Smooth muscle cell (in vitro differentiated cells): ENCODE measurements around the gene PDCD10. TPM values are rescaled to one million over a fixed set of nuclear protein-coding genes. Genes with fewer than 3 reads are reported as not detected.

Experiments used
- DNase-seq: peaks from one replicate; lab custom pipeline; 2025; ENCODE audit not compliant: unreplicated experiment; lab: John Stamatoyannopoulos, UW
- H2AFZ ChIP-seq: fragments of 200-600 bp; sonication (generic); 2 replicates; pipeline ENCODE4 v1.6.0; 2016; ENCODE audit warnings: antibody characterized with exemption, low read depth, mild to moderate bottlenecking
- H3F3A ChIP-seq: fragments of 200-600 bp; sonication (generic); 2 replicates; pipeline ENCODE4 v1.6.0; 2017; ENCODE audit warnings: antibody characterized with exemption, low read depth
- H3K27ac ChIP-seq: fragments of 200-600 bp; sonication (generic); 2 replicates; pipeline ENCODE4 v1.5.1; 2016; ENCODE audit warnings: low read depth, mild to moderate bottlenecking
- H3K27me3 ChIP-seq: fragments of 200-600 bp; sonication (generic); 2 replicates; pipeline ENCODE4 v1.6.1; 2016; ENCODE audit warnings: low read depth, mild to moderate bottlenecking
- H3K36me3 ChIP-seq: fragments of 200-600 bp; sonication (generic); 2 replicates; pipeline ENCODE4 v1.5.1; 2016; ENCODE audit warnings: low read depth
- H3K4me1 ChIP-seq: fragments of 200-600 bp; sonication (generic); 2 replicates; pipeline ENCODE4 v1.5.1; 2016; ENCODE audit warnings: low read depth
- H3K4me2 ChIP-seq: fragments of 200-600 bp; sonication (generic); 2 replicates; pipeline ENCODE4 v1.6.0; 2016; ENCODE audit warnings: mild to moderate bottlenecking
- H3K4me3 ChIP-seq: fragments of 200-600 bp; sonication (generic); 2 replicates; pipeline ENCODE4 v1.5.1; 2016; ENCODE audit warnings: mild to moderate bottlenecking
- H3K79me2 ChIP-seq: fragments of 200-600 bp; sonication (generic); 2 replicates; pipeline ENCODE4 v1.6.0; 2016; ENCODE audit warnings: low read depth, mild to moderate bottlenecking
- H3K9ac ChIP-seq: fragments of 200-600 bp; sonication (generic); 2 replicates; pipeline ENCODE4 v1.6.0; 2016; ENCODE audit warnings: low read depth
- H3K9me3 ChIP-seq: fragments of 200-600 bp; sonication (generic); replicated peaks from 2 replicates; pipeline ENCODE4 v1.5.1; 2016; ENCODE audit warnings: low read depth
- H4K20me1 ChIP-seq: fragments of 200-600 bp; sonication (generic); 2 replicates; pipeline ENCODE4 v1.6.0; 2016; ENCODE audit warnings: low read depth
- WGBS: methylation state at CpG from one replicate; pipeline ENCODE4 v1.1.7; 2016; ENCODE audit warnings: low lambda C conversion rate; 5-methylcytosine and 5-hydroxymethylcytosine counted together
- polyA plus RNA-seq: library from polyadenylated mRNA; unstranded; fragments of >200 nt; fragmentation: Nextera tagmentation; extraction: Ambion mirVana; gene quantifications from 2 replicates; pipeline ENCODE4 v1.2.1, GENCODE V29; 2016
- total RNA-seq: library from RNA; depleted of rRNA; stranded (reverse); fragments of >200 nt; gene quantifications from 2 replicates; pipeline ENCODE4 v1.2.3, GENCODE V29; 2014
- TF ChIP-seq, protein P1 (sequence below): fragments of 200-600 bp; sonication (generic); IDR thresholded peaks from 2 replicates; pipeline ENCODE4 v1.5.1; 2017; ENCODE audit warnings: borderline replicate concordance, mild to moderate bottlenecking, antibody characterized with exemption; ENCODE audit not compliant: insufficient read depth, poor library complexity, severe bottlenecking

The PDCD10 gene
- total and polyA plus RNA-seq, 2 experiments from 2014 or later = 47.4 to 75.6 TPM

DNA sequence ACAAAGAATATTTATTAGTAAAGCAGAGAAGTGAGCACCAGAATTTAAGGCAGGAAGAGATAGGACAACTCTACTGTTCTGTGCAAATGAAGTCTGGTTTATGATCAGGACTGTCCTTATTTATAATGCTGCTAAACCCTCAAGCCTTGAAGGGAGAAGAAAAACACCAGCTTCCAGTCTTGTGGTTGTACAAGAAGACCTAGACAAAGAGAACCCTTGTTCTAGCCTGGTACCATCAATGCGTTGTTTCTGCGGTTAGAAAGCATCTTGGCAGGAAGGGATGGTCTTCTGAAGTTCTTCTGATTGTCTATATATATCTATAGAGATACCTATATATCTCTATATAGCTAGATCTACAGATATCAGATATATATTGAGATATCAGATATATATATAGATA is 33.8 kb downstream of the PDCD10 start:
- Histone ChIP-seq H3K9me3 (no peaks in the 10 kb centered on the region), H3K4me1 (no peaks in the 10 kb centered on the region), H3K4me2 (no peak overlapping the region), H3K36me3 (peaks cover 25% of the 10 kb centered on the region), H2AFZ (no peak overlapping the region), H4K20me1 (peaks cover 21% of the 10 kb centered on the region), H3K27me3 (no peaks in the 10 kb centered on the region), H3F3A (no peaks in the 10 kb centered on the region), H3K9ac (no peak overlapping the region), H3K79me2 (peaks cover 31% of the 10 kb centered on the region), H3K4me3 (no peak overlapping the region), H3K27ac (no peak overlapping the region)
- TF ChIP-seq, protein P1, sequence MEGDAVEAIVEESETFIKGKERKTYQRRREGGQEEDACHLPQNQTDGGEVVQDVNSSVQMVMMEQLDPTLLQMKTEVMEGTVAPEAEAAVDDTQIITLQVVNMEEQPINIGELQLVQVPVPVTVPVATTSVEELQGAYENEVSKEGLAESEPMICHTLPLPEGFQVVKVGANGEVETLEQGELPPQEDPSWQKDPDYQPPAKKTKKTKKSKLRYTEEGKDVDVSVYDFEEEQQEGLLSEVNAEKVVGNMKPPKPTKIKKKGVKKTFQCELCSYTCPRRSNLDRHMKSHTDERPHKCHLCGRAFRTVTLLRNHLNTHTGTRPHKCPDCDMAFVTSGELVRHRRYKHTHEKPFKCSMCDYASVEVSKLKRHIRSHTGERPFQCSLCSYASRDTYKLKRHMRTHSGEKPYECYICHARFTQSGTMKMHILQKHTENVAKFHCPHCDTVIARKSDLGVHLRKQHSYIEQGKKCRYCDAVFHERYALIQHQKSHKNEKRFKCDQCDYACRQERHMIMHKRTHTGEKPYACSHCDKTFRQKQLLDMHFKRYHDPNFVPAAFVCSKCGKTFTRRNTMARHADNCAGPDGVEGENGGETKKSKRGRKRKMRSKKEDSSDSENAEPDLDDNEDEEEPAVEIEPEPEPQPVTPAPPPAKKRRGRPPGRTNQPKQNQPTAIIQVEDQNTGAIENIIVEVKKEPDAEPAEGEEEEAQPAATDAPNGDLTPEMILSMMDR = no peak
- no peak for DNase-seq
- WGBS = 94% methylated on average over 2 of the region's 2 CpGs

GRCh38 chr3:167700046-167700445 is 34.6 kb downstream of the PDCD10 start:
- no peak for DNase-seq
- no peaks in the 10 kb centered on the region for H3K4me1 ChIP-seq
- H2AFZ ChIP-seq = no peak overlapping the region
- TF ChIP-seq, protein P1 = no peak
- no peak overlapping the region for H3K4me2 ChIP-seq
- peaks cover 24% of the 10 kb centered on the region for H3K79me2 ChIP-seq
- H3K36me3 ChIP-seq = peaks cover 30% of the 10 kb centered on the region
- no peak overlapping the region for H3K27ac ChIP-seq
- H3K9ac ChIP-seq = no peak overlapping the region
- no peaks in the 10 kb centered on the region for H3K9me3 ChIP-seq
- H3K27me3 ChIP-seq = no peaks in the 10 kb centered on the region
- 96% methylated on average over 4 of the region's 4 CpGs for WGBS
- H3F3A ChIP-seq = no peaks in the 10 kb centered on the region
- peaks cover 14% of the 10 kb centered on the region for H4K20me1 ChIP-seq
- no peak overlapping the region for H3K4me3 ChIP-seq

DNA sequence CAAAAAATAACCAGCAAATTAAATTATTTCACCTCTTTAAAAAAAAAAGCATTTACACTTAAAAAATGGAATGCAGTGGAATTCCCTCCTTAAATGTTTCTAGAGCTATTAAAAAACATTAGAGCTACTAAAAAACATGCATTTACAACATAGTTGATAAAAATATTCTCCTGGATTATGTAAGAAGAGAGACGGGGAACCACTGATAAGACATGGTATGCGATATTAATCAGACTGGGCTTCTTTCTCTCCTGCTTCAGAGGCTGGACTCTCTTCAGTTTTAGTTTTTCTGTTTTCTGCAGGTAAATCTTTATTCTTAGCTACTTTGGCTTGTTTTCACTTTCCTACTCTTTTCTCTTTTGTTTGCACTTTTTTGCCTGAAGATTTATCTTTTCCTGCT is 40.6 kb downstream of the PDCD10 start:
- no peak overlapping the region for H3K4me3 ChIP-seq
- H3K9ac ChIP-seq = no peak overlapping the region
- 96% methylated on average over 2 of the region's 2 CpGs for WGBS
- DNase-seq = no peak
- no peaks in the 10 kb centered on the region for H3K9me3 ChIP-seq
- TF ChIP-seq, protein P1 = no peak
- peaks cover 15% of the 10 kb centered on the region for H3K36me3 ChIP-seq
- H4K20me1 ChIP-seq = peaks cover 30% of the 10 kb centered on the region
- H3K27me3 ChIP-seq = no peaks in the 10 kb centered on the region
- no peak overlapping the region for H2AFZ ChIP-seq
- no peak overlapping the region for H3K27ac ChIP-seq
- H3F3A ChIP-seq = no peaks in the 10 kb centered on the region
- H3K4me1 ChIP-seq = no peaks in the 10 kb centered on the region
- peaks cover 10% of the 10 kb centered on the region for H3K79me2 ChIP-seq
- no peak overlapping the region for H3K4me2 ChIP-seq

DNA sequence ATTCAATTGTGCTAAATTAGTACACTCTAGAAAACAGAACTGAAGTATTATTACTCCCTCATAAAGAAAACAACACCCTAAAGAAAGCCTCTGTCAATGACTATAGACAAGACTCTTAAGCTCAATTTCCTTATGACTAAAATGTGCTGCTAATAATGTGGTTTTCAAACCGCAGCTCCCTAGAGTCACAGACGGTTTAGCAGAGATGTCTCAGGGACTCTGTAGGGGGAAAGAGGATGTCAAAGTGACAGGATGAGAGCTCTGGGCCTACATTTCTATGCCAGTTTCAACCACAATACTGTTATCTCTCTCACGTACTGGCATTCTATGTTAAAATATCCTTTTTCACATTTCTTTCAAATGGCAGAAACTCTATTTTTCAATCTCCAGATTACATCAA is 43.3 kb downstream of the PDCD10 start:
- no peak overlapping the region for H3K4me2 ChIP-seq

More for the DNA sequence above, 43.3 kb downstream of the PDCD10 start:
- Histone ChIP-seq H3K9me3 (no peaks in the 10 kb centered on the region), H3F3A (peaks cover 9% of the 10 kb centered on the region), H3K4me1 (no peaks in the 10 kb centered on the region), H3K27me3 (no peaks in the 10 kb centered on the region), H3K4me3 (no peak overlapping the region), H2AFZ (no peak overlapping the region), H3K79me2 (no peaks in the 10 kb centered on the region), H3K36me3 (peaks cover 13% of the 10 kb centered on the region), H4K20me1 (peaks cover 20% of the 10 kb centered on the region), H3K9ac (no peak overlapping the region), H3K27ac (no peak overlapping the region)
- TF ChIP-seq, protein P1 = no peak
- 79% methylated on average over 3 of the region's 3 CpGs for WGBS
- DNase-seq = no peak
